Kidney (tissue), 14 donors: ENCODE measurements around the gene TOMM20. TPM values are rescaled to one million over a fixed set of nuclear protein-coding genes. Genes with fewer than 3 reads are reported as not detected.
A peak's percentile ranks its signal among the peaks of the same experiment; 100 is the strongest.

Source experiments
- DNase-seq, 5 donors: peaks; one replicate each; pipeline ENCODE4 v3.0.0-alpha.2; 2013 to 2020
- FAIRE-seq: peaks from 2 replicates; lab custom pipeline; 2012; peaks lifted over from hg19 to GRCh38; lab: Jason Lieb, UNC
- H3K27ac ChIP-seq, 2 donors: one replicate each; pipeline ENCODE4 v1.7.0; 2013; ENCODE audit warnings: low read depth in 2 of 2, low read length in 2 of 2, inconsistent platforms in 1 of 2
- H3K27me3 ChIP-seq: one replicate; pipeline ENCODE4 v1.7.1; 2013; ENCODE audit warnings: low read length, inconsistent platforms; ENCODE audit not compliant: control insufficient read depth, insufficient read depth
- H3K36me3 ChIP-seq, 3 donors: one replicate each; pipeline versions ENCODE4 v1.7.0 to v1.7.1; 2013; ENCODE audit warnings: low read length in 3 of 3, control low read depth in 1 of 3, inconsistent platforms in 1 of 3; ENCODE audit not compliant: insufficient read depth in 3 of 3, control insufficient read depth in 2 of 3
- H3K4me1 ChIP-seq, 3 donors: one replicate each; pipeline versions ENCODE4 v1.7.0 to v1.7.1; 2013; ENCODE audit warnings: low read length in 3 of 3, inconsistent platforms in 1 of 3, low read depth in 1 of 3; ENCODE audit not compliant: control insufficient read depth in 2 of 3, insufficient read depth in 2 of 3
- H3K4me3 ChIP-seq, 3 donors: one replicate each; pipeline versions ENCODE4 v1.7.0 to v1.8.1; 2013; ENCODE audit warnings: low read length in 3 of 3, control low read depth in 1 of 3, inconsistent platforms in 1 of 3
- H3K9ac ChIP-seq, 3 donors: one replicate each; pipeline versions ENCODE4 v1.7.0 to v1.7.1; 2013; ENCODE audit warnings: low read length in 3 of 3, control low read depth in 1 of 3, inconsistent platforms in 1 of 3
- H3K9me3 ChIP-seq, 3 donors: one replicate each; pipeline versions ENCODE4 v1.7.0 to v1.7.1; 2013; ENCODE audit warnings: low read length in 3 of 3, control low read depth in 1 of 3, inconsistent platforms in 1 of 3; ENCODE audit not compliant: control insufficient read depth in 2 of 3, insufficient read depth in 1 of 3
- intact Hi-C: fragments of 100-400 bp; cut with DNase I; formaldehyde crosslinking; loops from one replicate; pipeline ENCODE4 v1.11.1; 2022
- polyA plus RNA-seq: library from polyadenylated mRNA; stranded (reverse); fragments of 350-450 nt; fragmentation: Illumina TruSeq; extraction: RNeasy Lipid Tissue Mini Kit (QIAGEN cat#74804); gene quantifications from one replicate; pipeline ENCODE4 v1.2.3, GENCODE V29; 2014; ENCODE audit warnings: low read depth, low replicate concordance; ENCODE audit not compliant: insufficient read depth
- total RNA-seq: library from RNA; stranded (reverse); fragmentation: NEBNext Ultra II Directional; extraction: Animal tissue kit (Norgen Biotek cat#: 25700); gene quantifications from one replicate; pipeline ENCODE4 v1.2.1, GENCODE V29; 2021
- TF ChIP-seq, protein P1 (sequence below): IDR thresholded peaks from 3 replicates; pipeline ENCODE4 v1.5.1; 2012; ENCODE audit warnings: mild to moderate bottlenecking, moderate library complexity, borderline replicate concordance; ENCODE audit not compliant: insufficient read depth; ENCODE audit errors: extremely low read depth
- donor health status: control.
- donor health status: control.
- donor health status: control.
- donor health status: control.
- donor health status: control.
- donor health status: DM: yes; HTN: yes; CAD: no.
- donor health status: Normal renal cell carcinoma (clear cell type).

TOMM20 gene
- total and polyA plus RNA-seq, 2 donors from 2014 or later = 96.4 to 102 TPM

- intact Hi-C loops = loop anchor here (5.0 to 10.0 kb wide), 2 partner anchors 102 to 160 kb away; no protein-coding TSS in a partner anchor
- FAIRE-seq (no peak), DNase-seq (no peak)
- peak overlapping the region; percentile 82 to 84 for H3K27ac ChIP-seq
- H3K9me3 ChIP-seq = peaks cover 0 to 6% (median 0%) of the 10 kb centered on the region in 3 donors
- no peaks in the 10 kb centered on the region for H3K27me3 ChIP-seq
- no peak overlapping the region for H3K9ac ChIP-seq
- H3K36me3 ChIP-seq = peaks cover 0 to 2% (median 0%) of the 10 kb centered on the region in 3 donors
- TF ChIP-seq, protein P1, sequence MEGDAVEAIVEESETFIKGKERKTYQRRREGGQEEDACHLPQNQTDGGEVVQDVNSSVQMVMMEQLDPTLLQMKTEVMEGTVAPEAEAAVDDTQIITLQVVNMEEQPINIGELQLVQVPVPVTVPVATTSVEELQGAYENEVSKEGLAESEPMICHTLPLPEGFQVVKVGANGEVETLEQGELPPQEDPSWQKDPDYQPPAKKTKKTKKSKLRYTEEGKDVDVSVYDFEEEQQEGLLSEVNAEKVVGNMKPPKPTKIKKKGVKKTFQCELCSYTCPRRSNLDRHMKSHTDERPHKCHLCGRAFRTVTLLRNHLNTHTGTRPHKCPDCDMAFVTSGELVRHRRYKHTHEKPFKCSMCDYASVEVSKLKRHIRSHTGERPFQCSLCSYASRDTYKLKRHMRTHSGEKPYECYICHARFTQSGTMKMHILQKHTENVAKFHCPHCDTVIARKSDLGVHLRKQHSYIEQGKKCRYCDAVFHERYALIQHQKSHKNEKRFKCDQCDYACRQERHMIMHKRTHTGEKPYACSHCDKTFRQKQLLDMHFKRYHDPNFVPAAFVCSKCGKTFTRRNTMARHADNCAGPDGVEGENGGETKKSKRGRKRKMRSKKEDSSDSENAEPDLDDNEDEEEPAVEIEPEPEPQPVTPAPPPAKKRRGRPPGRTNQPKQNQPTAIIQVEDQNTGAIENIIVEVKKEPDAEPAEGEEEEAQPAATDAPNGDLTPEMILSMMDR = no peak
- H3K4me1 ChIP-seq = peaks cover 16 to 64% (median 58%) of the 10 kb centered on the region in 3 donors
- H3K4me3 ChIP-seq = no peak overlapping the region
These were observed 51.5 kb downstream of the TOMM20 start for GRCh38 chr1:235077163-235077540.

GRCh38 chr1:235076504-235077162 is 52.0 kb downstream of the TOMM20 start:
- H3K9ac ChIP-seq = no peak overlapping the region

GRCh38 chr1:235075777-235076308 is 52.8 kb downstream of the TOMM20 start:
- FAIRE-seq (no peak), DNase-seq (peak in 1 of 5 donors; percentile 49)
- H3K4me1 ChIP-seq = peaks cover 16 to 66% (median 58%) of the 10 kb centered on the region in 3 donors
- no peak overlapping the region for H3K4me3 ChIP-seq
- H3K27ac ChIP-seq = peak overlapping the region; percentile 84 to 97
- peaks cover 0 to 2% (median 0%) of the 10 kb centered on the region in 3 donors for H3K36me3 ChIP-seq
- H3K9me3 ChIP-seq = peaks cover 0 to 6% (median 0%) of the 10 kb centered on the region in 3 donors
- TF ChIP-seq, protein P1 = no peak
- peak overlapping the region in 1 of 3 donors; percentile 22 for H3K9ac ChIP-seq
- intact Hi-C loops = loop anchor here (5.0 to 10.0 kb wide), 2 partner anchors 101 to 159 kb away; no protein-coding TSS in a partner anchor
- H3K27me3 ChIP-seq = no peaks in the 10 kb centered on the region

More at GRCh38 chr1:235076504-235077162, 52.0 kb downstream of the TOMM20 start:
- peaks cover 16 to 64% (median 58%) of the 10 kb centered on the region in 3 donors for H3K4me1 ChIP-seq
- no peaks in the 10 kb centered on the region for H3K27me3 ChIP-seq
- intact Hi-C loops = loop anchor here (5.0 to 10.0 kb wide), 2 partner anchors 102 to 159 kb away; no protein-coding TSS in a partner anchor
- DNase-seq (peak in 1 of 5 donors; percentile 26), FAIRE-seq (no peak)
- H3K4me3 ChIP-seq = no peak overlapping the region
- TF ChIP-seq, protein P1 = no peak
- H3K36me3 ChIP-seq = peaks cover 0 to 2% (median 0%) of the 10 kb centered on the region in 3 donors
- peak overlapping the region; percentile 82 to 84 for H3K27ac ChIP-seq
- peaks cover 0 to 6% (median 0%) of the 10 kb centered on the region in 3 donors for H3K9me3 ChIP-seq
